HCT116 (cell line): ENCODE results near the gene WDR89. TPM values are rescaled to one million over a fixed set of nuclear protein-coding genes. Genes with fewer than 3 reads are reported as not detected.

ENCODE experiments used
- ATAC-seq: fragments of 200-7000 bp; cut with Tn5 transposase; 2 replicates; pipeline ENCODE4 v1.9.1; 2020; ENCODE audit warnings: mild to moderate bottlenecking, moderate library complexity
- BruUV-seq: library from RNA; stranded (reverse); fragments of 400-500 nt; replicated peaks from 2 replicates; lab custom pipeline; 2021; lab: Mats Ljungman, UMichigan
- CTCF ChIA-PET: fragments of 300-600 bp; sonication (Branson Sonifier 250); formaldehyde crosslinking; loops from one replicate; lab custom pipeline; 2021; ENCODE audit warnings: antibody characterized with exemption; lab: Charles Lee
- POLR2A ChIA-PET: fragments of 300-600, 350-600 bp; sonication (Branson Sonifier 250); formaldehyde crosslinking; loops from one replicate; lab custom pipeline; 2021; ENCODE audit warnings: antibody characterized with exemption; lab: Charles Lee
- RAD21 ChIA-PET, 2 experiments: fragments of 300-600 bp; sonication (Branson Sonifier 250); formaldehyde crosslinking; loops; one replicate each; lab custom pipeline; 2023; ENCODE audit warnings: low total read pairs in 2 of 2; ENCODE audit not compliant: uncharacterized antibody in 2 of 2, unreplicated experiment in 2 of 2, low non-redundant PET in 1 of 2; lab: Charles Lee
- DNase-seq: peaks from one replicate; pipeline ENCODE4 v3.0.0-alpha.2; 2010; ENCODE audit warnings: low read depth, low spot score
- H2AFZ ChIP-seq: fragments of 200-600 bp; shearing (Covaris generic), sonication (generic); 2 replicates; pipeline ENCODE4 v1.6.1; 2017; ENCODE audit warnings: low read depth, mixed run types, mixed read lengths, antibody characterized with exemption, low read length; ENCODE audit not compliant: poor library complexity, severe bottlenecking
- H3K27ac ChIP-seq: 2 replicates; pipeline ENCODE4 v1.5.1; 2012; ENCODE audit warnings: low read depth, low read length
- H3K27me3 ChIP-seq: fragments of 200-600 bp; sonication (generic); 2 replicates; pipeline ENCODE4 v1.6.1; 2016; ENCODE audit warnings: mixed run types, low read length, mixed read lengths; ENCODE audit not compliant: insufficient read depth
- H3K36me3 ChIP-seq, 2 experiments: fragments of 200-500 bp in 1 of 2; fragments of 200-600 bp in 1 of 2; sonication (Bioruptor generic) in 1 of 2; sonication (generic) in 1 of 2; 2 replicates each; pipeline versions ENCODE4 v1.5.1 to v1.6.1; 2014 to 2016; ENCODE audit warnings: low read length in 2 of 2, inconsistent platforms in 1 of 2, mixed read lengths in 1 of 2, mixed run types in 1 of 2; ENCODE audit not compliant: insufficient read depth in 2 of 2, control insufficient read depth in 1 of 2
- H3K4me1 ChIP-seq, 2 experiments: fragments of 200-600 bp in 1 of 2; sonication (generic) in 1 of 2; 2 replicates each; pipeline versions ENCODE4 v1.5.1 to v1.6.1; 2012 to 2017; ENCODE audit warnings: low read length in 2 of 2, inconsistent platforms in 1 of 2, mild to moderate bottlenecking in 1 of 2, mixed read lengths in 1 of 2, mixed run types in 1 of 2, moderate library complexity in 1 of 2; ENCODE audit not compliant: insufficient read depth in 2 of 2, control insufficient read depth in 1 of 2
- H3K4me2 ChIP-seq: fragments of 200-600 bp; sonication (generic); 2 replicates; pipeline ENCODE4 v1.6.1; 2017; ENCODE audit warnings: mixed run types, low read length, mixed read lengths
- H3K4me3 ChIP-seq, 2 experiments: fragments of 200-600 bp in 1 of 2; sonication (generic) in 1 of 2; replicated peaks in 1 of 2; 2 replicates each; pipeline ENCODE4 v1.5.1; 2011 to 2016; ENCODE audit warnings: low read length in 2 of 2, control low read depth in 1 of 2, low read depth in 1 of 2, mild to moderate bottlenecking in 1 of 2, mixed read lengths in 1 of 2, mixed run types in 1 of 2
- H3K79me2 ChIP-seq: fragments of 200-600 bp; sonication (generic); 2 replicates; pipeline ENCODE4 v1.6.1; 2017; ENCODE audit warnings: mild to moderate bottlenecking, mixed run types, low read length, moderate library complexity, mixed read lengths; ENCODE audit not compliant: insufficient read depth
- H3K9ac ChIP-seq: fragments of 200-600 bp; sonication (generic); 2 replicates; pipeline ENCODE4 v1.6.1; 2016; ENCODE audit warnings: low read length, mixed read lengths
- H3K9me2 ChIP-seq: fragments of 200-600 bp; sonication (generic), shearing (Covaris generic); 2 replicates; pipeline ENCODE4 v1.6.1; 2017; ENCODE audit warnings: mixed run types, mild to moderate bottlenecking, moderate library complexity; ENCODE audit not compliant: insufficient read depth
- H3K9me3 ChIP-seq, 2 experiments: fragments of 200-500 bp in 1 of 2; fragments of 200-600 bp in 1 of 2; sonication (Bioruptor generic) in 1 of 2; sonication (generic) in 1 of 2; 2 replicates each; pipeline ENCODE4 v1.6.1; 2014 to 2017; ENCODE audit warnings: low read length in 2 of 2, mixed read lengths in 2 of 2, inconsistent platforms in 1 of 2, low read depth in 1 of 2, mild to moderate bottlenecking in 1 of 2, mixed run types in 1 of 2, moderate library complexity in 1 of 2; ENCODE audit not compliant: control insufficient read depth in 1 of 2, insufficient read depth in 1 of 2
- H4K20me1 ChIP-seq: fragments of 200-600 bp; sonication (generic), shearing (Covaris generic); 2 replicates; pipeline ENCODE4 v1.6.1; 2017; ENCODE audit warnings: mixed run types, mild to moderate bottlenecking, moderate library complexity; ENCODE audit not compliant: insufficient read depth
- CEBPB ChIP-seq: IDR thresholded peaks from 2 replicates; pipeline ENCODE4 v1.6.1; 2012; ENCODE audit warnings: low read depth
- ELF1 ChIP-seq: IDR thresholded peaks from 2 replicates; pipeline ENCODE4 v1.6.1; 2012; ENCODE audit warnings: low read depth, borderline replicate concordance
- EZH2 ChIP-seq: fragments of 200-600 bp; sonication (generic); IDR thresholded peaks from 2 replicates; pipeline ENCODE4 v1.6.1; 2017; ENCODE audit warnings: antibody characterized with exemption, mixed run types
- EZH2phosphoT487 ChIP-seq: fragments of 200-600 bp; IDR thresholded peaks from 2 replicates; pipeline ENCODE4 v1.6.1; 2018; ENCODE audit warnings: antibody characterized with exemption, borderline replicate concordance
- FOSL1 ChIP-seq: IDR thresholded peaks from 2 replicates; pipeline ENCODE4 v1.6.1; 2012; ENCODE audit warnings: low read depth
- JUND ChIP-seq: IDR thresholded peaks from 2 replicates; pipeline ENCODE4 v1.6.1; 2012
- POLR2A ChIP-seq: IDR thresholded peaks from 2 replicates; pipeline ENCODE4 v1.7.0; 2011; ENCODE audit warnings: borderline replicate concordance; ENCODE audit not compliant: insufficient read depth, insufficient read length; ENCODE audit errors: extremely low read depth
- RAD21 ChIP-seq: IDR thresholded peaks from 2 replicates; pipeline ENCODE4 v1.6.1; 2012; ENCODE audit warnings: low read depth, mild to moderate bottlenecking
- SIN3A ChIP-seq: IDR thresholded peaks from 2 replicates; pipeline ENCODE4 v1.6.1; 2012; ENCODE audit warnings: low read depth
- SRF ChIP-seq: IDR thresholded peaks from 2 replicates; pipeline ENCODE4 v1.6.1; 2012; ENCODE audit warnings: low read depth
- YY1 ChIP-seq: IDR thresholded peaks from 2 replicates; pipeline ENCODE4 v1.6.1; 2011; ENCODE audit warnings: low read length, low read depth, moderate library complexity, mild to moderate bottlenecking; ENCODE audit not compliant: insufficient replicate concordance; ENCODE audit errors: extremely low read depth
- ZNF274 ChIP-seq: fragments of 200-500 bp; sonication (Bioruptor generic); IDR thresholded peaks from 2 replicates; pipeline ENCODE4 v1.6.1; 2014; ENCODE audit warnings: mild to moderate bottlenecking, low read depth, low read length, inconsistent platforms
- intact Hi-C: fragments of 100-400 bp; cut with micrococcal nuclease; formaldehyde crosslinking; loops from 2 replicates; pipeline ENCODE4 v1.10.0; 2022
- total RNA-seq: library from RNA; stranded (reverse); gene quantifications from one replicate; pipeline ENCODE4 v1.2.1, GENCODE V29; 2021; ENCODE audit not compliant: unreplicated experiment
- TF ChIP-seq, protein P1 (sequence below): IDR thresholded peaks from 2 replicates; pipeline ENCODE4 v1.6.1; 2012
- TF ChIP-seq, protein P2 (sequence below): IDR thresholded peaks from 2 replicates; pipeline ENCODE4 v1.6.1; 2012
- TF ChIP-seq, protein P3 (sequence below): IDR thresholded peaks from 2 replicates; pipeline ENCODE4 v1.6.1; 2011; ENCODE audit warnings: mild to moderate bottlenecking, low read length, moderate library complexity; ENCODE audit not compliant: insufficient replicate concordance; ENCODE audit errors: extremely low read depth
- TF ChIP-seq, protein P4 (sequence below), 3 experiments: fragments of 200-600 bp in 1 of 3; sonication (generic) in 1 of 3; IDR thresholded peaks in 2 of 3; conservative IDR thresholded peaks in 1 of 3; 2 replicates each; pipeline ENCODE4 v1.5.1; 2012 to 2017; ENCODE audit warnings: low read depth in 2 of 3, low read length in 2 of 3, antibody characterized with exemption in 1 of 3, borderline replicate concordance in 1 of 3, control low read depth in 1 of 3, mild to moderate bottlenecking in 1 of 3, mixed read lengths in 1 of 3, mixed run types in 1 of 3, moderate library complexity in 1 of 3; ENCODE audit not compliant: insufficient read depth in 1 of 3

Gene WDR89
- total RNA-seq, 1 experiment from 2014 or later: 22.8 TPM

DNA sequence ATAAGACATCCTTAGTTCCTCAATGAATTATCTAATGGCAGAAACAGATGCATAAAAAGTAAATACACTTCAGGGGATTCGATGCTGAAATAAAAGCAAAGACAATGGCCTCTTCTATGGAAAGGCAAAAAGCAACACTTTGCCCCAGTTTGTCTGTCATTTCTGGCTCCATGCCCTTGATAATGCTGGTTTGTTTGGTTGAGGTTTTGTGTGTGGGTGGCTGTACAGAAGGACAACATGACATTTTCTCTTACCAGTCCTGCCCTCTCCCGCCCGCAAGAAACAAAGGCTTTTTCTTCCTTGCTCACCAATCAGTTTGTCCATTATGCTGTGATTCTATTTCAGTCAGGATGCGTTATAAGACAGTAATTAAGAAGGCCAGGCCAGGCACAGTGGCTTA is 18.1 kb upstream of the WDR89 start:
- Histone ChIP-seq H3K9me3 (no peaks in the 10 kb centered on the region), H3K79me2 (no peaks in the 10 kb centered on the region), H3K4me2 (0 out of 2 replicates have a peak overlapping the region, but pooled peaks have one; percentile 1), H3K27ac (no peak overlapping the region), H2AFZ (no peak overlapping the region), H4K20me1 (no peaks in the 10 kb centered on the region), H3K9me2 (no peaks in the 10 kb centered on the region), H3K9ac (no peak overlapping the region), H3K4me1 (peaks cover 6 to 7% of the 10 kb centered on the region in 2 experiments; a peak in 3 of 4 replicates), H3K36me3 (no peaks in the 10 kb centered on the region), H3K27me3 (no peaks in the 10 kb centered on the region), H3K4me3 (no peak overlapping the region)
- POLR2A ChIA-PET: no interaction called here
- CTCF ChIA-PET: interaction anchor here (0.9 to 1.6 kb wide), 2 partner anchors 18 to 271 kb away, joined by 3 read pairs; partner anchors contain the start of gene WDR89
- no TSS peak for BruUV-seq
- RAD21 ChIA-PET: no interaction called here
- TF ChIP-seq SIN3A (no peak), RAD21 (no peak), YY1 (no peak)
- TF ChIP-seq, protein P1, sequence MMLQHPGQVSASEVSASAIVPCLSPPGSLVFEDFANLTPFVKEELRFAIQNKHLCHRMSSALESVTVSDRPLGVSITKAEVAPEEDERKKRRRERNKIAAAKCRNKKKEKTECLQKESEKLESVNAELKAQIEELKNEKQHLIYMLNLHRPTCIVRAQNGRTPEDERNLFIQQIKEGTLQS: no peak
- TF ChIP-seq, protein P2, sequence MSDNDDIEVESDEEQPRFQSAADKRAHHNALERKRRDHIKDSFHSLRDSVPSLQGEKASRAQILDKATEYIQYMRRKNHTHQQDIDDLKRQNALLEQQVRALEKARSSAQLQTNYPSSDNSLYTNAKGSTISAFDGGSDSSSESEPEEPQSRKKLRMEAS: no peak
- intact Hi-C loops: no loop called here
- DNase-seq (no peak), ATAC-seq (no peak)

DNA sequence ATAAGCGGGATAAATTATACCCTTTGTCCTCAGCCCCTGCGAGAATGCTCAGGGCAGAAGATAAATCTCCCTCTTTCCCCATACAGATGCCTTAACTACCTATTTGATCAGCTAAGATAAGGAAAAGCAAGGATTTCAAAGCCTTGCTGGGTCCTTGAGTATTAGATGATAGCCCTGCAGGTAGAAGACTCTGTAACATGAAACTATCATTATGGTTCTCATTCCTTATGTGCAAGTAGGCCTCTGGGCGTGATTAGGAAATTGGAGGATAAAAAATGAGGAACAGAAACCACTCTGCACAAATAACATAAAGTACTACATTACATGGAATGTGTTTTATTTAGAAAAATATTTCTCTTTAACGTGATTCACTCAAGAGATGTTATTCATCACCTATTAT is 14.5 kb upstream of the WDR89 start:
- no peaks in the 10 kb centered on the region for H4K20me1 ChIP-seq
- no peaks in the 10 kb centered on the region for H3K79me2 ChIP-seq
- no peaks in the 10 kb centered on the region for H3K27me3 ChIP-seq
- no peaks in the 10 kb centered on the region for H3K9me2 ChIP-seq
- no peak for ATAC-seq
- no peak overlapping the region for H3K9ac ChIP-seq
- intact Hi-C loops: no loop called here
- no peak overlapping the region for H2AFZ ChIP-seq
- H3K27ac ChIP-seq: no peak overlapping the region
- H3K36me3 ChIP-seq: no peaks in the 10 kb centered on the region
- H3K4me3 ChIP-seq: no peak overlapping the region
- H3K9me3 ChIP-seq: no peaks in the 10 kb centered on the region
- H3K4me2 ChIP-seq: no peak overlapping the region
- RAD21 ChIA-PET: no interaction called here
- no TSS peak for BruUV-seq
- CTCF ChIA-PET: no interaction called here
- H3K4me1 ChIP-seq: peaks cover 7 to 20% of the 10 kb centered on the region in 2 experiments
- no peak for DNase-seq
- POLR2A ChIA-PET: no interaction called here
- TF ChIP-seq SRF (no peak), POLR2A (no peak), FOSL1 (no peak), ELF1 (no peak), EZH2 (no peak), JUND (no peak), EZH2phosphoT487 (no peak), CEBPB (no peak), ZNF274 (no peak)
- TF ChIP-seq, protein P3, sequence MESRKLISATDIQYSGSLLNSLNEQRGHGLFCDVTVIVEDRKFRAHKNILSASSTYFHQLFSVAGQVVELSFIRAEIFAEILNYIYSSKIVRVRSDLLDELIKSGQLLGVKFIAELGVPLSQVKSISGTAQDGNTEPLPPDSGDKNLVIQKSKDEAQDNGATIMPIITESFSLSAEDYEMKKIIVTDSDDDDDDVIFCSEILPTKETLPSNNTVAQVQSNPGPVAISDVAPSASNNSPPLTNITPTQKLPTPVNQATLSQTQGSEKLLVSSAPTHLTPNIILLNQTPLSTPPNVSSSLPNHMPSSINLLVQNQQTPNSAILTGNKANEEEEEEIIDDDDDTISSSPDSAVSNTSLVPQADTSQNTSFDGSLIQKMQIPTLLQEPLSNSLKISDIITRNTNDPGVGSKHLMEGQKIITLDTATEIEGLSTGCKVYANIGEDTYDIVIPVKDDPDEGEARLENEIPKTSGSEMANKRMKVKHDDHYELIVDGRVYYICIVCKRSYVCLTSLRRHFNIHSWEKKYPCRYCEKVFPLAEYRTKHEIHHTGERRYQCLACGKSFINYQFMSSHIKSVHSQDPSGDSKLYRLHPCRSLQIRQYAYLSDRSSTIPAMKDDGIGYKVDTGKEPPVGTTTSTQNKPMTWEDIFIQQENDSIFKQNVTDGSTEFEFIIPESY: no peak
- TF ChIP-seq, protein P4, sequence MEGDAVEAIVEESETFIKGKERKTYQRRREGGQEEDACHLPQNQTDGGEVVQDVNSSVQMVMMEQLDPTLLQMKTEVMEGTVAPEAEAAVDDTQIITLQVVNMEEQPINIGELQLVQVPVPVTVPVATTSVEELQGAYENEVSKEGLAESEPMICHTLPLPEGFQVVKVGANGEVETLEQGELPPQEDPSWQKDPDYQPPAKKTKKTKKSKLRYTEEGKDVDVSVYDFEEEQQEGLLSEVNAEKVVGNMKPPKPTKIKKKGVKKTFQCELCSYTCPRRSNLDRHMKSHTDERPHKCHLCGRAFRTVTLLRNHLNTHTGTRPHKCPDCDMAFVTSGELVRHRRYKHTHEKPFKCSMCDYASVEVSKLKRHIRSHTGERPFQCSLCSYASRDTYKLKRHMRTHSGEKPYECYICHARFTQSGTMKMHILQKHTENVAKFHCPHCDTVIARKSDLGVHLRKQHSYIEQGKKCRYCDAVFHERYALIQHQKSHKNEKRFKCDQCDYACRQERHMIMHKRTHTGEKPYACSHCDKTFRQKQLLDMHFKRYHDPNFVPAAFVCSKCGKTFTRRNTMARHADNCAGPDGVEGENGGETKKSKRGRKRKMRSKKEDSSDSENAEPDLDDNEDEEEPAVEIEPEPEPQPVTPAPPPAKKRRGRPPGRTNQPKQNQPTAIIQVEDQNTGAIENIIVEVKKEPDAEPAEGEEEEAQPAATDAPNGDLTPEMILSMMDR (IDR thresholded peaks at IDR 0.05 in 2 of 3, conservative IDR thresholded peaks at IDR 0.05 in 1 of 3; ENCODE audit: borderline replicate concordance in 1 of 3, insufficient read depth in 1 of 3, low read depth in 2 of 3, low read length in 2 of 3): no peak
